ENCODE measurements around the gene CCDC197.

DNA sequence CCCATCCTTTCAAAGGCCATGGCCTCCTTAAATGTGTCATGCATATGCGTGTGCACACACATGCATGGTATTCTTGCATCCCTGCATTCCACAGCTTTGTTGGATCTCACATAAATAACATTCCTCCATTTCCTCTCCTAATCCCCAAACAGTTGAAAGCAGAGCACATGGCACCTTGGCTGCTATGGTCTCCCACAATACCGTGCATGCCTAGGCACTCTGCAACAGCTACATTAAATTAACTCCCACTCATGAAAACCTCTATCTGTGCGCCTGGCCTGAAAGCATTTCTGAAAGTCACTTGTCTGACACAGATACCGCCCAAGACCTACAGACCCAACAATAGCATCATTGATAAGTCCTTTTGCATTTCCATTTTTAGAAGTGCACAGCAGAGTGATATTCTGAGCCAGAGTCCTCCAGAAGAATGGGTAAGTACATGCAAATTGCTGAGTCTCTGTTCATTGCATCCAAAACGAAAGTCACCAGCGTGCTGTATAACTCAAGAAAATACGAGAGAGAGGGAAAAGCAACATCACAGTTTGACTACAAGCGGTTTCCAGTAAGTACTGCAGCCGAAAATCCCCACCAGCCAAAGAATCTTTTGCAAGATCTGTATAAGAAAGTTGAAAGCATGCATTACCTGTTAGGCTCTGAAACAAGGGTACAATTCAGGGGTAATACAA is 21.2 kb upstream of the CCDC197 start:
- TF ChIP-seq, protein P1, sequence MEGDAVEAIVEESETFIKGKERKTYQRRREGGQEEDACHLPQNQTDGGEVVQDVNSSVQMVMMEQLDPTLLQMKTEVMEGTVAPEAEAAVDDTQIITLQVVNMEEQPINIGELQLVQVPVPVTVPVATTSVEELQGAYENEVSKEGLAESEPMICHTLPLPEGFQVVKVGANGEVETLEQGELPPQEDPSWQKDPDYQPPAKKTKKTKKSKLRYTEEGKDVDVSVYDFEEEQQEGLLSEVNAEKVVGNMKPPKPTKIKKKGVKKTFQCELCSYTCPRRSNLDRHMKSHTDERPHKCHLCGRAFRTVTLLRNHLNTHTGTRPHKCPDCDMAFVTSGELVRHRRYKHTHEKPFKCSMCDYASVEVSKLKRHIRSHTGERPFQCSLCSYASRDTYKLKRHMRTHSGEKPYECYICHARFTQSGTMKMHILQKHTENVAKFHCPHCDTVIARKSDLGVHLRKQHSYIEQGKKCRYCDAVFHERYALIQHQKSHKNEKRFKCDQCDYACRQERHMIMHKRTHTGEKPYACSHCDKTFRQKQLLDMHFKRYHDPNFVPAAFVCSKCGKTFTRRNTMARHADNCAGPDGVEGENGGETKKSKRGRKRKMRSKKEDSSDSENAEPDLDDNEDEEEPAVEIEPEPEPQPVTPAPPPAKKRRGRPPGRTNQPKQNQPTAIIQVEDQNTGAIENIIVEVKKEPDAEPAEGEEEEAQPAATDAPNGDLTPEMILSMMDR (IDR thresholded peaks at IDR 0.05; ENCODE audit: low read depth, low read length, missing input control), result no peak
- TF ChIP-seq, protein P2, sequence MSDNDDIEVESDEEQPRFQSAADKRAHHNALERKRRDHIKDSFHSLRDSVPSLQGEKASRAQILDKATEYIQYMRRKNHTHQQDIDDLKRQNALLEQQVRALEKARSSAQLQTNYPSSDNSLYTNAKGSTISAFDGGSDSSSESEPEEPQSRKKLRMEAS (IDR thresholded peaks at IDR 0.05), result no peak
- TF ChIP-seq, protein P3, sequence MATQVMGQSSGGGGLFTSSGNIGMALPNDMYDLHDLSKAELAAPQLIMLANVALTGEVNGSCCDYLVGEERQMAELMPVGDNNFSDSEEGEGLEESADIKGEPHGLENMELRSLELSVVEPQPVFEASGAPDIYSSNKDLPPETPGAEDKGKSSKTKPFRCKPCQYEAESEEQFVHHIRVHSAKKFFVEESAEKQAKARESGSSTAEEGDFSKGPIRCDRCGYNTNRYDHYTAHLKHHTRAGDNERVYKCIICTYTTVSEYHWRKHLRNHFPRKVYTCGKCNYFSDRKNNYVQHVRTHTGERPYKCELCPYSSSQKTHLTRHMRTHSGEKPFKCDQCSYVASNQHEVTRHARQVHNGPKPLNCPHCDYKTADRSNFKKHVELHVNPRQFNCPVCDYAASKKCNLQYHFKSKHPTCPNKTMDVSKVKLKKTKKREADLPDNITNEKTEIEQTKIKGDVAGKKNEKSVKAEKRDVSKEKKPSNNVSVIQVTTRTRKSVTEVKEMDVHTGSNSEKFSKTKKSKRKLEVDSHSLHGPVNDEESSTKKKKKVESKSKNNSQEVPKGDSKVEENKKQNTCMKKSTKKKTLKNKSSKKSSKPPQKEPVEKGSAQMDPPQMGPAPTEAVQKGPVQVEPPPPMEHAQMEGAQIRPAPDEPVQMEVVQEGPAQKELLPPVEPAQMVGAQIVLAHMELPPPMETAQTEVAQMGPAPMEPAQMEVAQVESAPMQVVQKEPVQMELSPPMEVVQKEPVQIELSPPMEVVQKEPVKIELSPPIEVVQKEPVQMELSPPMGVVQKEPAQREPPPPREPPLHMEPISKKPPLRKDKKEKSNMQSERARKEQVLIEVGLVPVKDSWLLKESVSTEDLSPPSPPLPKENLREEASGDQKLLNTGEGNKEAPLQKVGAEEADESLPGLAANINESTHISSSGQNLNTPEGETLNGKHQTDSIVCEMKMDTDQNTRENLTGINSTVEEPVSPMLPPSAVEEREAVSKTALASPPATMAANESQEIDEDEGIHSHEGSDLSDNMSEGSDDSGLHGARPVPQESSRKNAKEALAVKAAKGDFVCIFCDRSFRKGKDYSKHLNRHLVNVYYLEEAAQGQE (IDR thresholded peaks at IDR 0.05), result no peak
- TF ChIP-seq TAF1 (conservative IDR thresholded peaks at IDR 0.05), result no peak
- no peak for TF ChIP-seq YY1 (IDR thresholded peaks at IDR 0.05)
- TF ChIP-seq NR2F2 (IDR thresholded peaks at IDR 0.05), result no peak
